GDM1 (cell line): ENCODE measurements around the gene ZNF526.
"Not testable (repeated sequence)": the region's sequence is repeated elsewhere in the genome, so short reads cannot be mapped to it uniquely, and the experiment has no call there.

Experiments used
- DNase-seq: peaks from one replicate; lab custom pipeline; 2025; lab: John Stamatoyannopoulos, UW

Gene ZNF526

GRCh38 chr19:42246922-42247639 is 27.0 kb downstream of the ZNF526 start:
- DNase-seq, result no peak

- DNase-seq, result no peak
Observed at GRCh38 chr19:42247640-42248199, 27.6 kb downstream of the ZNF526 start.

- DNase-seq, result no peak
Observed at GRCh38 chr19:42248270-42249148, 28.4 kb downstream of the ZNF526 start.

- DNase-seq, result no peak
Observed at GRCh38 chr19:42249149-42249750, 29.1 kb downstream of the ZNF526 start.

- no peak for DNase-seq
Observed at GRCh38 chr19:42249769-42250168, 29.7 kb downstream of the ZNF526 start.

GRCh38 chr19:42250183-42250665 is 30.1 kb downstream of the ZNF526 start:
- no peak for DNase-seq

- no peak for DNase-seq
Observed at GRCh38 chr19:42250666-42251531, 30.8 kb downstream of the ZNF526 start.

GRCh38 chr19:42251572-42252358 is 31.7 kb downstream of the ZNF526 start:
- no peak for DNase-seq

- DNase-seq, result no peak
Observed at GRCh38 chr19:42252365-42253244, 32.5 kb downstream of the ZNF526 start.

- DNase-seq, result peak; percentile 57
Observed at GRCh38 chr19:42253245-42254088, 33.4 kb downstream of the ZNF526 start.

GRCh38 chr19:42254089-42254849 is 34.2 kb downstream of the ZNF526 start:
- DNase-seq, result peak; percentile 71

- DNase-seq, result peak; percentile 91
Observed at GRCh38 chr19:42254850-42255765, 35.0 kb downstream of the ZNF526 start, which contains the start of gene ERF. TSS of gene ERF (minus strand) at chr19:42255128. CDS start at chr19:42254999, 129 bp downstream.

GRCh38 chr19:42255766-42256745 is 35.9 kb downstream of the ZNF526 start:
- no peak for DNase-seq

GRCh38 chr19:42257842-42258241 is 37.7 kb downstream of the ZNF526 start:
- DNase-seq, result not testable (repeated sequence)

GRCh38 chr19:42261763-42262162 is 41.7 kb downstream of the ZNF526 start:
- DNase-seq, result no peak
